ENCODE results near the gene SYNGR2. TPM values are rescaled to one million over a fixed set of nuclear protein-coding genes. Genes with fewer than 3 reads are reported as not detected.

SYNGR2 gene
- total and polyA plus RNA-seq, 2 donors (not counting 3 experiments of a cell fraction or from before 2014, with no cell fraction given) = 65.9 to 281 TPM

GRCh38 chr17:78219396-78220150 lies 51.2 kb downstream of the SYNGR2 start:
- Histone ChIP-seq H3K9me1 (replicated peaks; ENCODE audit: control insufficient read depth, extremely low read depth, insufficient read depth, low read length) (no peaks in the 10 kb centered on the region), H3K4me1 (ENCODE audit: control insufficient read depth, extremely low read depth, insufficient read depth, low read length) (peaks cover 33% of the 10 kb centered on the region), H3K4me3 (replicated peaks in 1 of 3; ENCODE audit: insufficient read depth in 1 of 3, low read depth in 1 of 3, low read length in 3 of 3) (no peak overlapping the region), H3K4me2 (ENCODE audit: insufficient read depth, low read length) (no peak overlapping the region), H4K20me1 (replicated peaks; ENCODE audit: control insufficient read depth, extremely low read depth, insufficient read depth, low read length) (no peaks in the 10 kb centered on the region), H3K36me3 (ENCODE audit: control insufficient read depth in 2 of 2, extremely low read depth in 1 of 2, insufficient read depth in 2 of 2, low read length in 2 of 2) (no peaks in the 10 kb centered on the region), H2AFZ (ENCODE audit: low read depth, low read length) (no peak overlapping the region), H3K9ac (replicated peaks; ENCODE audit: extremely low read depth, insufficient read depth, low read length) (no peak overlapping the region), H3K27ac (ENCODE audit: insufficient read depth, low read depth, low read length) (no peak overlapping the region), H3K79me2 (ENCODE audit: control insufficient read depth, insufficient read depth, low read length) (peaks cover 35% of the 10 kb centered on the region), H3K27me3 (ENCODE audit: control insufficient read depth in 2 of 2, insufficient read depth in 2 of 2, low read length in 2 of 2) (no peaks in the 10 kb centered on the region), H3K9me3 (replicated peaks; ENCODE audit: control insufficient read depth, insufficient read depth, low read length) (no peaks in the 10 kb centered on the region)
- FAIRE-seq = no peak
- BruUV-seq (replicated peaks) = no TSS peak
- intact Hi-C loops (cut with micrococcal nuclease) = no loop called here
- no peak for DNase-seq (ENCODE audit: low read depth, low spot score)
- dilution Hi-C loops (cut with MboI; ENCODE audit: extremely low pct_ligation_motif_present, low sequenced_read_pairs) = no loop called here
- TF ChIP-seq POLR2A (IDR thresholded peaks at IDR 0.05; ENCODE audit: low read depth, low read length) (no peak), GATA2 (IDR thresholded peaks at IDR 0.05; ENCODE audit: insufficient read depth, insufficient read length, low read depth, low read length) (no peak), FOS (IDR thresholded peaks at IDR 0.05; ENCODE audit: borderline replicate concordance, insufficient read depth, low read length) (no peak), EZH2 (IDR thresholded peaks at IDR 0.05; ENCODE audit: borderline replicate concordance, low read depth, low read length, severe bottlenecking) (no peak), JUN (IDR thresholded peaks at IDR 0.05; ENCODE audit: borderline replicate concordance, insufficient read depth, insufficient read length, low read depth) (no peak), MYC (IDR thresholded peaks at IDR 0.05; ENCODE audit: low read depth, low read length) (no peak)
- POLR2A ChIA-PET = no interaction called here
- CTCF ChIA-PET = interaction anchor here (1.4 to 1.6 kb wide), 3 partner anchors 26 to 32 kb away, joined by 3 to 4 read pairs (median 3); no protein-coding TSS in a partner anchor

Small RNAs within 50 kb of the gene (small RNA-seq; reads per million reads assigned to genes)
- gene AC087645.1 (ENCODE audit: insufficient read depth, insufficient read length, low read depth, low replicate concordance) = not detected

Other genes with a start within 250 kb of the SYNGR2 start
- 17.5 and 20.4 TPM in 2 replicates for gene TNRC6C, start 209.9 kb upstream of the SYNGR2 start, total RNA-seq
- 1.5 and 2.1 TPM in 2 replicates for gene TNRC6C, start 209.9 kb upstream of the SYNGR2 start, polyA plus RNA-seq
- gene TMC6, start 39.8 kb upstream of the SYNGR2 start, total RNA-seq = 58.0 and 72.4 TPM in 2 replicates
- gene TMC6, start 39.8 kb upstream of the SYNGR2 start, polyA plus RNA-seq = 23.2 and 26.7 TPM in 2 replicates
- 0.99 and 1.3 TPM in 2 replicates for gene TMC8, start 37.8 kb upstream of the SYNGR2 start, total RNA-seq
- 0.07 and 0.16 TPM in 2 replicates for gene TMC8, start 37.8 kb upstream of the SYNGR2 start, polyA plus RNA-seq
- not detected in 2 replicates for gene C17orf99, start 22.2 kb upstream of the SYNGR2 start, total RNA-seq
- gene C17orf99, start 22.2 kb upstream of the SYNGR2 start, polyA plus RNA-seq = not detected in 2 replicates
- 110 and 111 TPM in 2 replicates for gene TK1, start 18.5 kb downstream of the SYNGR2 start, total RNA-seq
- gene TK1, start 18.5 kb downstream of the SYNGR2 start, polyA plus RNA-seq = 159 and 174 TPM in 2 replicates
- 33.5 and 46.3 TPM in 2 replicates for gene AFMID, start 18.8 kb downstream of the SYNGR2 start, total RNA-seq
- gene AFMID, start 18.8 kb downstream of the SYNGR2 start, polyA plus RNA-seq = 39.0 and 42.9 TPM in 2 replicates
- 74.6 and 85.8 TPM in 2 replicates for gene BIRC5, start 45.7 kb downstream of the SYNGR2 start, total RNA-seq
- gene BIRC5, start 45.7 kb downstream of the SYNGR2 start, polyA plus RNA-seq = 26.3 and 32.8 TPM in 2 replicates
- 0.38 TPM in 1 of 2 replicates, not detected in the other for gene TMEM235, start 63.0 kb downstream of the SYNGR2 start, total RNA-seq
- gene TMEM235, start 63.0 kb downstream of the SYNGR2 start, polyA plus RNA-seq = 0.04 and 0.18 TPM in 2 replicates
- gene SOCS3, start 191.5 kb downstream of the SYNGR2 start, total RNA-seq = 13.6 and 14.3 TPM in 2 replicates
- 6.2 and 6.6 TPM in 2 replicates for gene SOCS3, start 191.5 kb downstream of the SYNGR2 start, polyA plus RNA-seq
- 55.6 and 66.0 TPM in 2 replicates for gene PGS1, start 210.1 kb downstream of the SYNGR2 start, total RNA-seq
- 48.4 and 50.8 TPM in 2 replicates for gene PGS1, start 210.1 kb downstream of the SYNGR2 start, polyA plus RNA-seq

Data from endothelial cell of umbilical vein (primary cell).